ENCODE results near the gene PHACTR4.

The PHACTR4 gene

DNA sequence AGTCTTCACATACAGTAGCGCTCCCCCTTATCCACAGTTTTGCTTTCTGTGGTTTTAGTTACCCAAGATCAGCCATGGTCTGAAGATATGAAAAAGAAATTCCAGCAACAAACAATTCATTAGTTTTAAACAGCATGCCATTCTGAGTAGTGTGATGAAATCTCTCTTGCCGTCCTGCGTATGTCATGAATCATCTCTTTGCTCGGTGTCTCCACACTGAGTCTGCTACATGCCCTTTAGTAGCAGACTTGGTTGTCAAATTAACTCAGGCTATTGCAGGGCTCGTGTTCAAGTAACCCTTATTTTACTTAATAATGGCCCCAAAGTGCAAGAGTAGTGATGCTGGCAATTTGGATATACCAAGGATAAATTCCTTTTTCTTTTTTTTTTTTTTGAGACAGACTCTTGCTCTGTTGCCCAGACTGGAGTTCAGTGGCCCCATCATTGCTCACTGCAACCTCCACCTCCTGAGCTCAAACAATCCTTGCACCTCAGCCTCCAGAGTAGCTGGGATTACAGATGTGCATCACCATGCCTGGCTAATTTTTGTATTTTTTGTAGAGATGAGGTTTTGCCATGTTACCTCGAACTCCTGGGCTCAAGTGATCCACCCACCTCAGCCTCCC lies 22.6 kb downstream of the PHACTR4 start:
- no peak overlapping the region for H3K27ac ChIP-seq (replicated peaks)
- H3K4me3 ChIP-seq (replicated peaks; ENCODE audit: insufficient read depth, low read length), result no peak overlapping the region
- DNase-seq (ENCODE audit: low read depth in 1 of 2, low spot score in 1 of 2), result peak; percentile 24 to 52
- no peaks in the 10 kb centered on the region for H3K27me3 ChIP-seq (ENCODE audit: insufficient read depth, poor library complexity, severe bottlenecking)
- TF ChIP-seq GABPA (IDR thresholded peaks at IDR 0.05; ENCODE audit: low read depth) (no peak), POLR2AphosphoS5 (IDR thresholded peaks at IDR 0.05; ENCODE audit: low read depth) (no peak), SPI1 (IDR thresholded peaks at IDR 0.05; ENCODE audit: borderline replicate concordance, low read depth) (no peak)
- TF ChIP-seq, protein P1, sequence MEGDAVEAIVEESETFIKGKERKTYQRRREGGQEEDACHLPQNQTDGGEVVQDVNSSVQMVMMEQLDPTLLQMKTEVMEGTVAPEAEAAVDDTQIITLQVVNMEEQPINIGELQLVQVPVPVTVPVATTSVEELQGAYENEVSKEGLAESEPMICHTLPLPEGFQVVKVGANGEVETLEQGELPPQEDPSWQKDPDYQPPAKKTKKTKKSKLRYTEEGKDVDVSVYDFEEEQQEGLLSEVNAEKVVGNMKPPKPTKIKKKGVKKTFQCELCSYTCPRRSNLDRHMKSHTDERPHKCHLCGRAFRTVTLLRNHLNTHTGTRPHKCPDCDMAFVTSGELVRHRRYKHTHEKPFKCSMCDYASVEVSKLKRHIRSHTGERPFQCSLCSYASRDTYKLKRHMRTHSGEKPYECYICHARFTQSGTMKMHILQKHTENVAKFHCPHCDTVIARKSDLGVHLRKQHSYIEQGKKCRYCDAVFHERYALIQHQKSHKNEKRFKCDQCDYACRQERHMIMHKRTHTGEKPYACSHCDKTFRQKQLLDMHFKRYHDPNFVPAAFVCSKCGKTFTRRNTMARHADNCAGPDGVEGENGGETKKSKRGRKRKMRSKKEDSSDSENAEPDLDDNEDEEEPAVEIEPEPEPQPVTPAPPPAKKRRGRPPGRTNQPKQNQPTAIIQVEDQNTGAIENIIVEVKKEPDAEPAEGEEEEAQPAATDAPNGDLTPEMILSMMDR (IDR thresholded peaks at IDR 0.05; ENCODE audit: insufficient read depth, low read length), result no peak
- TF ChIP-seq, protein P2, sequence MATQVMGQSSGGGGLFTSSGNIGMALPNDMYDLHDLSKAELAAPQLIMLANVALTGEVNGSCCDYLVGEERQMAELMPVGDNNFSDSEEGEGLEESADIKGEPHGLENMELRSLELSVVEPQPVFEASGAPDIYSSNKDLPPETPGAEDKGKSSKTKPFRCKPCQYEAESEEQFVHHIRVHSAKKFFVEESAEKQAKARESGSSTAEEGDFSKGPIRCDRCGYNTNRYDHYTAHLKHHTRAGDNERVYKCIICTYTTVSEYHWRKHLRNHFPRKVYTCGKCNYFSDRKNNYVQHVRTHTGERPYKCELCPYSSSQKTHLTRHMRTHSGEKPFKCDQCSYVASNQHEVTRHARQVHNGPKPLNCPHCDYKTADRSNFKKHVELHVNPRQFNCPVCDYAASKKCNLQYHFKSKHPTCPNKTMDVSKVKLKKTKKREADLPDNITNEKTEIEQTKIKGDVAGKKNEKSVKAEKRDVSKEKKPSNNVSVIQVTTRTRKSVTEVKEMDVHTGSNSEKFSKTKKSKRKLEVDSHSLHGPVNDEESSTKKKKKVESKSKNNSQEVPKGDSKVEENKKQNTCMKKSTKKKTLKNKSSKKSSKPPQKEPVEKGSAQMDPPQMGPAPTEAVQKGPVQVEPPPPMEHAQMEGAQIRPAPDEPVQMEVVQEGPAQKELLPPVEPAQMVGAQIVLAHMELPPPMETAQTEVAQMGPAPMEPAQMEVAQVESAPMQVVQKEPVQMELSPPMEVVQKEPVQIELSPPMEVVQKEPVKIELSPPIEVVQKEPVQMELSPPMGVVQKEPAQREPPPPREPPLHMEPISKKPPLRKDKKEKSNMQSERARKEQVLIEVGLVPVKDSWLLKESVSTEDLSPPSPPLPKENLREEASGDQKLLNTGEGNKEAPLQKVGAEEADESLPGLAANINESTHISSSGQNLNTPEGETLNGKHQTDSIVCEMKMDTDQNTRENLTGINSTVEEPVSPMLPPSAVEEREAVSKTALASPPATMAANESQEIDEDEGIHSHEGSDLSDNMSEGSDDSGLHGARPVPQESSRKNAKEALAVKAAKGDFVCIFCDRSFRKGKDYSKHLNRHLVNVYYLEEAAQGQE (IDR thresholded peaks at IDR 0.05; ENCODE audit: insufficient replicate concordance, low read depth), result no peak

DNA sequence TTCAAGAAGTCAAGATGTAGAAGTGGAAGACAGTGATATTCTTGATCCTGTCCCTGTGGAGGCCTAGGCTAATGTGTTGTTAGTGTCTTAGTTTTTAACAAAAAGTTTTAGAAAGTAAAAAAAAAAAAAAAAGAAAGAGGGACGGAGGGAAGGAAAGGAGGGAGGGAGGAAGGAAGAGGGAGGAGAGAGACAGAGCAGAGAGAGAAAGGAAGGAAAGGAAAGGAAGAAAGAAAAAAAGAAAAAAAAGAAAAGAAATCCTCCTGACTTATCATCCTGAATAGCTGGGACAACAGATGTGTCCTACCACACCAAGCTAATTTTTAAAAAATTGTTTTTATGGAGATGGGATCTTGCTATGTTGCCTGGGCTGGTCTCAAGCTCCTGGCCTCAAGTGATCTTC lies 24.6 kb downstream of the PHACTR4 start:
- TF ChIP-seq POLR2AphosphoS5 (IDR thresholded peaks at IDR 0.05; ENCODE audit: low read depth) (no peak), GABPA (IDR thresholded peaks at IDR 0.05; ENCODE audit: low read depth) (no peak)
- TF ChIP-seq, protein P2 (IDR thresholded peaks at IDR 0.05; ENCODE audit: insufficient replicate concordance, low read depth), result no peak
- TF ChIP-seq, protein P1 (IDR thresholded peaks at IDR 0.05; ENCODE audit: insufficient read depth, low read length), result no peak
- no peak for DNase-seq (ENCODE audit: low read depth in 1 of 2, low spot score in 1 of 2)

DNA sequence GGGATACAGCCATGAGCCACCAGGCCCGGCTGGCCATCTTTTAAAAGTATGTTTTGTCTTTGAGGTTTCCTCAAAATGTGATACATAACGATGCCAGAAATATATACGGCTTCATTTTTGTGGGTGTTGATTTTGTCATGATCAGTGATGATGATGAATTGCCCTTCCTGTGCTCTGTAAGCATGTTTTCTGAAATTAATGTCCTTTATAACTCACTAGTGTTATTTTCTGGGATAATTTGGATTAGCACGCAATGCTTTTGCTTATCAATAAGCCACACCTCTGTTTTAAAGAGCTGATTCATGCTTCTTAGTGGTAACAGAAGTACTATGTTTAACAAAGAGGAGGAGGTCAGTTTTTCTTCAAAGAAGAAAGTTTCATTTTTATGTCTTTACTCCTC lies 25.6 kb downstream of the PHACTR4 start:
- TF ChIP-seq POLR2AphosphoS5 (IDR thresholded peaks at IDR 0.05; ENCODE audit: low read depth), result no peak
- TF ChIP-seq, protein P2 (IDR thresholded peaks at IDR 0.05; ENCODE audit: insufficient replicate concordance, low read depth), result no peak
- H3K27me3 ChIP-seq (ENCODE audit: insufficient read depth, poor library complexity, severe bottlenecking), result no peaks in the 10 kb centered on the region
- no peak overlapping the region for H3K4me3 ChIP-seq (replicated peaks; ENCODE audit: insufficient read depth, low read length)
- no peak for DNase-seq (ENCODE audit: low read depth in 1 of 2, low spot score in 1 of 2)
- no peak overlapping the region for H3K27ac ChIP-seq (replicated peaks)

More for the DNA sequence above, 24.6 kb downstream of the PHACTR4 start:
- H3K27me3 ChIP-seq (ENCODE audit: insufficient read depth, poor library complexity, severe bottlenecking), result no peaks in the 10 kb centered on the region
- no peak overlapping the region for H3K27ac ChIP-seq (replicated peaks)
- H3K4me3 ChIP-seq (replicated peaks; ENCODE audit: insufficient read depth, low read length), result no peak overlapping the region

Measured in HL-60 (cell line).